NCI-H2029 treated with DMSO at 0.1 percent for 48 hours (cell line): ENCODE measurements around the gene EPN3.
A peak's percentile ranks its signal among the peaks of the same experiment; 100 is the strongest.

ENCODE experiments used
- DNase-seq: peaks from one replicate; lab custom pipeline; 2025; lab: John Stamatoyannopoulos, UW

The EPN3 gene

DNA sequence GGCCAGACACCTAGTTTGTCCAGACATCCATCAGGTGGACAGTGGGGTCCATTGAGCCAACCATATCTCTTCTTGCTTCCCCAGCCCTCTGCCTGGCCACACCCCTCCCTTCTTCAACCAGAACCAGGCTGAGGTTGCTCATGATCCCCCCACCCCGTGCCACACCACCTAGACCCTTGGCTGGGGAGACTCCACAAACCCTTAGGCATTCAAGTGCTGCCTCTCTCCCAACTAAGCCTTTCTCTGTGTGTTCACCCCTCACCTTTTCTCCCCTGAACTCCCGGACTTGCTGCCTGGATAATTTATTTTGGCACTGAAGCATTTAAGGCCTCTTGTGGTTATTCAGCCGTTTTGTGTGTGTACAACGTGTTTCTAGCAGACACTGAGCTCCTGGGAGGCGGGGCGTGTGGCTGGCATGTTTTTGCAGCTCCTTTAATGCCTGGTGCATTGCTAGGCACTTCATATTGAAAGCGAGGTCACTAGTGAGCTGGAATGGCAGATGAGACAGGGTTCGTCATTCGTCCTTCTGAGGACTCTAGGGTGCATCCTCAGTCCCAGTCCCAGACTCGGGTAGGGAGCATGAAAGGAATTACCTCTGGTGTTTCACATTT is 56.7 kb downstream of the EPN3 start:
- DNase-seq, result peak; percentile 24

DNA sequence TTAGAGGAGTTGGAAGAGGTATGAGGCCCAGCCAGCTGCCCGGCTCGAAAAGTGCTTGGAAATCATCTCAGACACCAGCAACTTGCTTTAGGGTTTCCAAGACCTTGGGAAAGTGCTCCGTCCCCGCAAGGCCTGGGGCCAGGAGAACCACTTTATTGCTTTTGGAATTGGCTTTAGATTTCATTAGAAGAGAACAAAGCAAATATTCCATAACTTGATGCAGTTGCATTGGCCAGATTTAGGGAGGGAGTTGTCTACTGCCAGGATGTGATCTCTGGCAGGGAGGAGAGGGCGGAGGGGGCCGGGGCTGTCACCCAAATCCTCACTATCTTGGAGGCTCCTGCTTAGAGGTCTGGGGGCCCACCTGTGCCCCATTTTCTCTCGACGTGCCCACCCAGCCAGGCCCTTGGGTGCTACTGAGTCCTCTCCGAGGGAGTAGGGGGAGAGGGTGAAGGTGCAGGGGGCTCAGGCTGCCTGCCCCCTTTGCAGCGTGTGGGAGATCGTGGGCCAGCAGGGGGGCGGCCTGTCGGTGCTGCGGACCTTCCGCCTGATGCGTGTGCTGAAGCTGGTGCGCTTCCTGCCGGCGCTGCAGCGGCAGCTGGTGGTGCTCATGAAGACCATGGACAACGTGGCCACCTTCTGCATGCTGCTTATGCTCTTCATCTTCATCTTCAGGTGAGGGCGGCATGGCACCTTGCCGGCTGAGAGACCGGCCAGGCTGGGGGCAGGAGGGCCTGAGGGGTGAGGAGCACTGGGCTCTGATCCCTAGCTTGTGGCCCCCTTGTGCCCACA is 58.6 kb downstream of the EPN3 start:
- DNase-seq, result no peak

DNA sequence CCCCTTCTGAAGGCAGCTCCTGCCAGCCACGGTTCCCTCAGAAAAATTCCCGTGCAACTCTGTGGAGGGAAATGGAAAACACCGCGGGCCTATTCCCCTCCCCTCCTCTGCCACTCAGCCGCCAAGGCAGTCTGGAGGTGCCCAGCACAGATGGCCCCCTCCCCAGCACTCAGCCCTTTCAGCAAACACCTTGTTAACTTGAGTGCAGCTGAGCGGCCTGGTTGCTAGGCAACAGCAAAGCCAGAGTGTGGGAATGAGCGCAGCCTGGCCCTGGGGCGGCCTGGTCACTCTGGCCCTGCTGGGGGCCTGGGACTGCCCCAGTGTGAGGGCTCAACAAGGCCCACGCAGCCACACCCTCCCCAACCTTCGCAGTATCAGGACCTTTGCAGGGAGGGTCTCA is 60.8 kb downstream of the EPN3 start:
- DNase-seq, result peak; percentile 31
